CD14-positive monocyte (primary cell): ENCODE data around the gene PTPRC. TPM values are rescaled to one million over a fixed set of nuclear protein-coding genes. Genes with fewer than 3 reads are reported as not detected.

ENCODE experiments used
- DNase-seq, 3 donors: peaks; one replicate each; pipeline ENCODE4 v3.0.0-alpha.2; 2011 to 2022
- H2AFZ ChIP-seq: 2 replicates; pipeline ENCODE4 v1.6.0; 2012; ENCODE audit warnings: mild to moderate bottlenecking, low read depth, low read length, inconsistent platforms; ENCODE audit not compliant: insufficient read depth, poor library complexity, severe bottlenecking
- H3K27ac ChIP-seq, 2 donors: 1 replicate in 1 of 2; 2 replicates in 1 of 2; pipeline ENCODE4 v1.5.1; 2012 to 2013; ENCODE audit warnings: low read length in 2 of 2, control low read depth in 1 of 2, inconsistent platforms in 1 of 2, low read depth in 1 of 2, mild to moderate bottlenecking in 1 of 2
- H3K27me3 ChIP-seq, 2 donors: one replicate each; pipeline versions ENCODE4 v1.6.0 to v1.6.1; 2011 to 2013; ENCODE audit warnings: low read length in 2 of 2; ENCODE audit not compliant: control insufficient read depth in 2 of 2, insufficient read depth in 2 of 2
- H3K36me3 ChIP-seq, 2 donors: replicated peaks in 1 of 2; 1 replicate in 1 of 2; 2 replicates in 1 of 2; pipeline versions ENCODE4 v1.5.1 to v1.6.1; 2012 to 2013; ENCODE audit warnings: low read length in 2 of 2, control low read depth in 1 of 2, inconsistent platforms in 1 of 2, mild to moderate bottlenecking in 1 of 2; ENCODE audit not compliant: insufficient read depth in 2 of 2, control insufficient read depth in 1 of 2
- H3K4me1 ChIP-seq, 2 donors: 1 replicate in 1 of 2; 2 replicates in 1 of 2; pipeline versions ENCODE4 v1.5.1 to v1.6.1; 2012 to 2013; ENCODE audit warnings: low read length in 2 of 2, control low read depth in 1 of 2, inconsistent platforms in 1 of 2, mild to moderate bottlenecking in 1 of 2, moderate library complexity in 1 of 2; ENCODE audit not compliant: insufficient read depth in 2 of 2, control insufficient read depth in 1 of 2
- H3K4me2 ChIP-seq: replicated peaks from 2 replicates; pipeline ENCODE3; 2012; ENCODE audit warnings: low read length, moderate library complexity, mild to moderate bottlenecking; ENCODE audit not compliant: poor library complexity, severe bottlenecking; ENCODE audit errors: extremely low read depth
- H3K4me3 ChIP-seq, 3 experiments: fragments of 200-600 bp in 1 of 3; sonication (generic) in 1 of 3; replicated peaks in 1 of 3; 1 replicate in 2 of 3; 2 replicates in 1 of 3; pipeline ENCODE4 v1.5.1; 2011 to 2013; ENCODE audit warnings: low read length in 3 of 3, mild to moderate bottlenecking in 3 of 3, control low read depth in 2 of 3, low read depth in 2 of 3, inconsistent platforms in 1 of 3, moderate library complexity in 1 of 3
- H3K79me2 ChIP-seq: 2 replicates; pipeline ENCODE4 v1.6.0; 2012; ENCODE audit warnings: mild to moderate bottlenecking, control low read depth, inconsistent platforms, low read length, moderate library complexity; ENCODE audit not compliant: insufficient read depth
- H3K9ac ChIP-seq: 2 replicates; pipeline ENCODE4 v1.6.0; 2017; ENCODE audit warnings: low read length, mild to moderate bottlenecking; ENCODE audit not compliant: insufficient read depth, poor library complexity, severe bottlenecking
- H3K9me3 ChIP-seq, 2 donors: replicated peaks in 1 of 2; 1 replicate in 1 of 2; 2 replicates in 1 of 2; pipeline versions ENCODE4 v1.5.1 to v1.6.1; 2012 to 2013; ENCODE audit warnings: low read length in 2 of 2, control low read depth in 1 of 2; ENCODE audit not compliant: control insufficient read depth in 1 of 2, insufficient read depth in 1 of 2
- H4K20me1 ChIP-seq: 2 replicates; pipeline ENCODE4 v1.6.0; 2012; ENCODE audit warnings: mild to moderate bottlenecking, low read length, control low read depth, moderate library complexity; ENCODE audit not compliant: insufficient read depth
- H3K27ac Mint-ChIP-seq, 7 donors: one replicate each; pipeline ENCODE4 v1.8.0; 2020; ENCODE audit warnings: mild to moderate bottlenecking in 7 of 7, mixed read lengths in 7 of 7, moderate library complexity in 6 of 7, inconsistent platforms in 2 of 7
- H3K27me3 Mint-ChIP-seq, 3 donors: one replicate each; pipeline ENCODE4 v1.8.0; 2021 to 2022; ENCODE audit warnings: low read depth in 3 of 3, mild to moderate bottlenecking in 3 of 3, mixed read lengths in 3 of 3, moderate library complexity in 3 of 3, inconsistent platforms in 1 of 3
- H3K36me3 Mint-ChIP-seq, 2 donors: one replicate each; pipeline ENCODE4 v1.8.0; 2020; ENCODE audit warnings: mixed read lengths in 2 of 2, inconsistent platforms in 1 of 2, mild to moderate bottlenecking in 1 of 2
- H3K4me1 Mint-ChIP-seq: one replicate; pipeline ENCODE4 v1.8.0; 2020; ENCODE audit warnings: mild to moderate bottlenecking, mixed read lengths
- H3K4me3 Mint-ChIP-seq, 2 donors: one replicate each; pipeline ENCODE4 v1.8.0; 2020; ENCODE audit warnings: mild to moderate bottlenecking in 2 of 2, mixed read lengths in 2 of 2, moderate library complexity in 1 of 2
- H3K9me3 Mint-ChIP-seq, 7 donors: one replicate each; pipeline ENCODE4 v1.8.0; 2020 to 2022; ENCODE audit warnings: mixed read lengths in 7 of 7, mild to moderate bottlenecking in 6 of 7, moderate library complexity in 6 of 7, inconsistent platforms in 2 of 7
- WGBS: methylation state at CpG from one replicate; pipeline ENCODE4 v1.1.5; 2013; ENCODE audit warnings: missing lambda C conversion rate; ENCODE audit not compliant: insufficient coverage; 5-methylcytosine and 5-hydroxymethylcytosine counted together
- intact Hi-C, 2 donors: fragments of 100-400 bp; cut with micrococcal nuclease; formaldehyde crosslinking; loops; one replicate each; pipeline versions ENCODE4 v1.15.0 to v1.15.1; 2023
- polyA plus RNA-seq, 3 donors: library from polyadenylated mRNA; depleted of rRNA in 1 of 3; unstranded in 2 of 3; stranded (reverse) in 1 of 3; fragments of 300-500 nt in 2 of 3; fragments of >200 nt in 1 of 3; fragmentation: Illumina TruSeq in 2 of 3; gene quantifications; 1 replicate in 2 of 3; 2 replicates in 1 of 3; pipeline ENCODE4 v1.2.3, GENCODE V29; 2012 to 2021
- TF ChIP-seq, protein P1 (sequence below): fragments of 200-600 bp; IDR thresholded peaks from one replicate; pipeline ENCODE4 v1.8.0; 2022; ENCODE audit warnings: antibody characterized with exemption, mild to moderate bottlenecking

PTPRC gene
- polyA plus RNA-seq, 3 donors = 410 to 992 (median 667) TPM

DNA sequence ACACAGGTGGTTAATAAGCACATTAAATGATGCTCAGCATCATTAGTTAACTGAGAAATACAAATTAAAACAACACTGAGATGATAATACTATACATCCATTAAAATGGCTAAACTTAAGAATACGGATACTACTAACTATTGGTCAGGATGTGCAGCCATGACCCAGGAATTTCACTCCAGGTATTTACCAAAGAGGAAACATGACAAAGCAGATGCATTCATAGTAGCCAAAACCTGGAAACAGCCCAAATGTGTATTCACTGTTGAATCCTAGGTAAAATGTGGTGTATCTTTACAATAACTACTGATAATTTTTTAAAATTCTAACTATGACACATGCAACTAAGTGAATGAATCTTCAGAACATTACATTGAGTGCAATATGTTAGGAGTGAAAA is 73.0 kb downstream of the PTPRC start:
- peaks cover 0 to 3% of the 10 kb centered on the region in 2 donors for H3K4me1 ChIP-seq
- Mint-ChIP-seq H3K4me1 (peaks cover 8% of the 10 kb centered on the region), H3K36me3 (peaks cover 80 to 90% of the 10 kb centered on the region in 2 donors), H3K4me3 (no peak overlapping the region), H3K27ac (no peak overlapping the region), H3K9me3 (no peaks in the 10 kb centered on the region), H3K27me3 (no peaks in the 10 kb centered on the region)
- H3K27ac ChIP-seq = no peak overlapping the region
- H3K4me2 ChIP-seq = no peak overlapping the region
- peaks cover 98% of the 10 kb centered on the region for H4K20me1 ChIP-seq
- H3K9me3 ChIP-seq = no peaks in the 10 kb centered on the region
- intact Hi-C loops = loop anchor here in 1 of 2 donors (5.0 kb wide), 1 partner anchor 35 kb away; no protein-coding TSS in a partner anchor
- no peak overlapping the region for H2AFZ ChIP-seq
- H3K27me3 ChIP-seq = no peaks in the 10 kb centered on the region
- no CpG with 5 or more reads among the region's 1 CpG for WGBS
- H3K9ac ChIP-seq = no peak overlapping the region
- no peak overlapping the region for H3K4me3 ChIP-seq
- H3K36me3 ChIP-seq = peaks cover 89 to 100% of the 10 kb centered on the region in 2 donors
- no peak for DNase-seq
- TF ChIP-seq, protein P1, sequence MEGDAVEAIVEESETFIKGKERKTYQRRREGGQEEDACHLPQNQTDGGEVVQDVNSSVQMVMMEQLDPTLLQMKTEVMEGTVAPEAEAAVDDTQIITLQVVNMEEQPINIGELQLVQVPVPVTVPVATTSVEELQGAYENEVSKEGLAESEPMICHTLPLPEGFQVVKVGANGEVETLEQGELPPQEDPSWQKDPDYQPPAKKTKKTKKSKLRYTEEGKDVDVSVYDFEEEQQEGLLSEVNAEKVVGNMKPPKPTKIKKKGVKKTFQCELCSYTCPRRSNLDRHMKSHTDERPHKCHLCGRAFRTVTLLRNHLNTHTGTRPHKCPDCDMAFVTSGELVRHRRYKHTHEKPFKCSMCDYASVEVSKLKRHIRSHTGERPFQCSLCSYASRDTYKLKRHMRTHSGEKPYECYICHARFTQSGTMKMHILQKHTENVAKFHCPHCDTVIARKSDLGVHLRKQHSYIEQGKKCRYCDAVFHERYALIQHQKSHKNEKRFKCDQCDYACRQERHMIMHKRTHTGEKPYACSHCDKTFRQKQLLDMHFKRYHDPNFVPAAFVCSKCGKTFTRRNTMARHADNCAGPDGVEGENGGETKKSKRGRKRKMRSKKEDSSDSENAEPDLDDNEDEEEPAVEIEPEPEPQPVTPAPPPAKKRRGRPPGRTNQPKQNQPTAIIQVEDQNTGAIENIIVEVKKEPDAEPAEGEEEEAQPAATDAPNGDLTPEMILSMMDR = no peak
- no peaks in the 10 kb centered on the region for H3K79me2 ChIP-seq

GRCh38 chr1:198713081-198713480 is 74.2 kb downstream of the PTPRC start:
- Histone ChIP-seq H3K4me1 (peaks cover 7 to 8% of the 10 kb centered on the region in 2 donors), H3K79me2 (no peaks in the 10 kb centered on the region), H3K9me3 (no peaks in the 10 kb centered on the region), H4K20me1 (peaks cover 98% of the 10 kb centered on the region), H2AFZ (no peak overlapping the region), H3K27ac (peak overlapping the region in 1 of 2 donors; percentile 55), H3K4me2 (no peak overlapping the region), H3K36me3 (peaks cover 93 to 100% of the 10 kb centered on the region in 2 donors), H3K9ac (no peak overlapping the region), H3K27me3 (no peaks in the 10 kb centered on the region), H3K4me3 (no peak overlapping the region)
- no peak for DNase-seq
- H3K4me3 Mint-ChIP-seq = no peak overlapping the region
- TF ChIP-seq, protein P1 = no peak
- intact Hi-C loops = loop anchor here in 1 of 2 donors (5.0 kb wide), 1 partner anchor 34 kb away; no protein-coding TSS in a partner anchor
- H3K36me3 Mint-ChIP-seq = peaks cover 86 to 93% of the 10 kb centered on the region in 2 donors
- peaks cover 13% of the 10 kb centered on the region for H3K4me1 Mint-ChIP-seq
- peak overlapping the region in 4 of 7 donors; percentile 4 to 67 (median 24) for H3K27ac Mint-ChIP-seq
- no peaks in the 10 kb centered on the region for H3K9me3 Mint-ChIP-seq
- H3K27me3 Mint-ChIP-seq = no peaks in the 10 kb centered on the region
